GM21529 (cell line): ENCODE results near the gene LRRK1.

Source experiments
- ATAC-seq: cut with Tn5 transposase; IDR thresholded peaks from one replicate; pipeline ENCODE4 v1.9.1; 2021; ENCODE audit not compliant: unreplicated experiment

LRRK1 gene

DNA sequence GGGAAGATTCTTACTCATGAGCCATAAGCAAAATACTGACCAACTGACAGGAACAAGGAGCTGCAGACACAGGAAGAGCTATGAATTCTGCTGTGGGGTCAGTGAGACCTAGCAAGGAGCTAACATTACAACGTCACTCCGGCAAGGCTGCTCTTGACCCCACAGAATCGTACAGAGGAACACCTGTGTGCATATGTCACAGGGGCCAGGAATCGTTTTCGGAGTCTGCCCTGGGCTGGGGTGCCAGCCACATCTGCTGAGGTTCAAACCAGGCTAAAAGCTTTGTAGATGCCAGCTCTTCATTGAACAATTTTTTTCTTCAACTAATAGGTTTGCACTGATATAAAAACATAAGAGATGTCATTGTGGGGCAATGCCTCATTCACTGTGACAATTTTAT lies 82.6 kb downstream of the LRRK1 start:
- no peak for ATAC-seq

DNA sequence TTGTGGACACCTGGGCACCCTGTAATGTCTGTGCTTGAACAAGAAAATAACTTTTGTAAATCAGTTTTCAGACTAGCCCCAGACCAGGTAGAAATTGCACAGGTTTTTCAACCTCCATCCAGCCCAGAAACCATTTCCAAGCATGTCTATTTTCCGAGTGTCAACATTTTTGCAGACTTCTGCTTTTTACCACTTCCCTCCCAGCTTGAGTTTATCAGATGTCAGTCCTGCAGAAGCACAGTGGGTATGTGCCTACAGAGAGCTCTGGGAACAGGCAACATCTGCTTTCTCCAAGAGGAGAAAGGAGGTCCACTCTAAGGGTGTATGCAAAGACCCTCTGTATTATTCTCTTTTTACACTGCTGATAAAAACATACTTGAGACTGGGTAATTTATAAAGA lies 83.9 kb downstream of the LRRK1 start:
- ATAC-seq, result no peak

DNA sequence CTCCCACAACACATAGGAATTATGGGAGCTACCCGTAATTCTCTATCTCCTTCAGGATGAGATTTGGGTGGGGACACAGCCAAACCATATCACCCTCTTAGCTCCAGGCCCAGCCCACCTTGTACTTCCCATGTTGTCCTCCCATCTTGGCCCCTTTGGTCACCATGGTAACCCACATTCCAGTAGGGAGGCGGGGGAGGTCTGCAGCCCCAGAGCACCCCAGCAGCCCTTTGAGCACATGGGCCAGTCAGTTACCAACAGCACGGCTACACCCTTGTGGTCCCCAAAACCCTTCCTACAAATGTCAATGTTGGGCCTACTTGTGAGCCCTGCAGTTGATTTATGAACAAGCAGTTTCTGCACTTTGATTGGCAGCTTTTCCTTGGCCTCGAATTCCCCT lies 84.5 kb downstream of the LRRK1 start:
- ATAC-seq, result no peak

DNA sequence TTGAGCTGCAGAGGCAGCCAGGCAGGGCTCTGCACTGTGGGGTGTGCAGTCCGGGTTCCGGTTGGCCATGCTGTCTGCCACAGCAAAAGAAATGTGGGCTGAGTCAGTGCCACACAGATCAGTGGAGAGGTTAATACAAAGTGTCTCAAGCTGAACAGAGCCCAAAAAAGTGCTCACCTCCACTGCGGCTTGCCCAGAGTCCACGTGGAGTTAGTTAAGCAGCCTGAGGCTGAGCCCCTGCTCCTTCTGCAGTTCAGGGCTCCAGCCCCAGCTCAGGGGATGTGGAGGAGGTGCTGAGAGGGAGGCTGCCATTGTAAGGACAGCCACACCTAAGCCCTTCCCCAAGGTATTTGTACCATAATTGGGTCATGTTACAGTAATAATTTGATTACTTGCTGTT lies 85.3 kb downstream of the LRRK1 start:
- ATAC-seq, result no peak

DNA sequence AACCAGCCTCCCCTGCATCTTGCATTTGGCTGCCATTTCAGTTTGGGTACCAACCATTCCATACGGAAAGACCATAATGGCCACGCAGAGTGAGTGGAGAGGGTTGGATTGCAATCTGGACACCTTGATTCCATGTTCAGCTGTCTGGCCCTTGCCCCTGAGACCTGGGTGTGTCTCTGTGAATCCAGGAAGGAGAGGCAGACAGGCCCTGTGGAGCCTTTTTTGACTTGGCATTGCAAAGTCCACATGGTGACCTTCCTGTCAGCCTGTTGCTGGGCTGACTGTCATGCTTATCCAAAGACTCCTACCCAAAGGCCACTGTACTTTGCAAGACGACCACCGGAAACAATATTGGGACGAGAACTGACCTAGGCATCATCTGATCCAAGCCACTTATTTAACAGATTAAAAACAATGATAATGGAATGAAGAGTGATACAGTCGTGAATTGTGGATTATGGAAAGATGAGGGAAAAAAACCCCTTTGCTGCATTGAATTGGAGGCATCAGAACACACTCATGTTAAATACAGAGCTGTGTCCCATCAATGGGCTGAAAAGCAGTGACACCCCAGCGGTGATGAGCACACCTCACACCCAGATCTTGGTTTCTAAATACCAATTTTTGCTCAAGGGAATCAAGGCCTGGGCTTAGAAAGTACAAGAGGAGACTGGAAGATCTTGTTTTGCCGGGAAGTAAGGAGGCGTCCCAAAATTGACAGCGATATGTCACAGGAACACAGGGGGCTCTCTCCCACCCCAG lies 86.0 kb downstream of the LRRK1 start:
- no peak for ATAC-seq

DNA sequence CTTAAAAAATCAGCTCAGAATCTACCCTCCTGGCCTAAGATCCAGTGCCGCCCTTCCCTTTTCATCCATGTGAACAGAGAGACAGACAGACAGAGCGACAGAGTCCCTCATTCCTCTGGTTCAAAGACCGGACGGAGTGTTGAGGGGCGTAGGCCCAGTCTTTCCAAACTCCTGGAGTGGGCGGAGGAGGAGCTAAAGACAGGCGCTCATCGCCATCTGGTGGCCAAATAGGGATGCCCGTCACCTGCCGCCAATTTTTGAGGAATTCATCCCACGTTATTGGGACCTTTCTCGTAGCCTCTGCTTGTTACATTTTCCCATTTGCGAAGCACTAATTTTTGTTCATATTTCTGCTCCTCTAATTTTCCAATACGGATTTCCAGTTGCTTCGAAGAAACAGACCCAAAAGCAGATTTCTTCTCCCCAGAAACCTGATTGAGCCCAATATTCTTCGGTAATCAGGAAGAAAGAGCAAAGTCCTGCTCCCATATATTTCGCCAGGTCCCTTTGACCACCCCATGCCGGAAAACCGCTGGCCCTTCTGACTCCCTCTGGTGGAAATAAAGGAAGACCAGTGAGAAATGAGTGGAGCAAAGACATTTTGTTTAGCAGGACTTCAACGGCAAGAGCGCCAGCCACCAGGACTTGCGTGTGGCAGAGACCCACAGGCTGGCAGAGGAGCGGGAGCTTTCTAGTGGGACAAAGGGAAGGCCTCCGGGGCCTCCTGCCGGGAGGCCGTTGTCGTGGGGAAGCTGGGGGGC lies 88.0 kb downstream of the LRRK1 start:
- ATAC-seq, result peak; percentile 52

DNA sequence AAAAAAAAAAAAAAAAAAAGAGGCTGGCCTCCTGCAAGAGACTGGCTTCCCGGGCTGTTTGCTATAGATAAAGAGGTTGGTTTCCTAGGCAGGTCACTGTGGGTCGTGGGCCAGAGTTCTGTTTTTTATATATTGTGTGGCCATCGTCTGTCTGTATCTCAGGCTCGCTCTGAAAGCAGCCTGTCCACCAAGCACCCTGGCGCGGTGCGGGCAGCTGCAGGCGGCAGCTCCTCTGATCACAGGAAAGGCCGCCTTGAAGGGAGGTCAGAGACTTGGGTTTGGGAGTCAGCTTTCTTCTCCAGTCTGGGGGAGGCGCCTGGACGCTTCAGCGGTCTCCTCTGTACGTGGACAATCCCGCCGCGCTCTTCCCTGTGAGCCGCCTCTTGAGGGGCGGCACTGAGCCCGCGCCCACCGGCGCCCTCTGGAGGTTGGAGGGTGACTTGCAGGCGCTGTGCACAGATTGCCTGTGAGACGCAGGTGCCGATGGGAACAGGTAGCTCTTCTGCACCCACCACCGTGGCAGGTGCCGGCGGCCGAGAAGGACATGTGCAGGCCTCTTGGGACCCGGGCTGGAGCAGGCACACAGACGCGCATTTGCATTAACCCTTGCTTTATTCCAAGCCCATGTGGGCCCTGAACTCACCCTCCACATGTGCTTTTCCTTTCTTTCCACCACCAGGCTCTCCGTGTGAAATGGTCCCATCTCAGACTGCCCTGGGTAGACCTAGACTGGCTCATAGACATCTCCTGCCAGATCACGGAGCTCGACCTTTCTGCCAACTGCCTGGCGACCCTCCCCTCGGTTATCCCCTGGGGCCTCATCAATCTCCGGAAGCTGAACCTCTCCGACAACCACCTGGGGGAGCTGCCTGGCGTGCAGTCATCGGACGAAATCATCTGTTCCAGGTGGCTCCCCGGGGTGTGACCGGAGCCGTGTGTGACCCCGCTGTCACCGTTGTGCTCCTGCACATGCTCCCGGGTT lies 89.3 kb downstream of the LRRK1 start:
- ATAC-seq, result peak; percentile 82

DNA sequence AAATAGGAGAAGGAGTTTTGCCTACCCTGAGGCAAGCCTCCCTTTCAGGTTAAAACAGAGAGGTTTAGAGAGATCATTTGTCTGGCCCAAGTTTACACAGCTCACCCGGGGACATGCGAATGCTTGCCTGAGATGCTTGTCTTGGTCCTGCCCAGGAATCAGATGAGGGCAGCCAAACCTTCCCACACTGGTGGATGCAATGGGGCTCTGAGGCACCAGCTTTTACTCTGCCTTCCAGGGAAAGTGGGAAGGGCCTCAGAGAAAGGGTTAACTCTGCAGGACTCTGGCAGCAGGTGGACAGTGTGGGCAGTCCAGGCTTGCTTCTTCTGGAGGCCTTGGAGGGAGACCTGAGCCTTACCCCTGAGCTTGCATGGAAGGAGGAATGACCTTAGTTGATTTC lies 90.0 kb downstream of the LRRK1 start:
- ATAC-seq, result no peak

DNA sequence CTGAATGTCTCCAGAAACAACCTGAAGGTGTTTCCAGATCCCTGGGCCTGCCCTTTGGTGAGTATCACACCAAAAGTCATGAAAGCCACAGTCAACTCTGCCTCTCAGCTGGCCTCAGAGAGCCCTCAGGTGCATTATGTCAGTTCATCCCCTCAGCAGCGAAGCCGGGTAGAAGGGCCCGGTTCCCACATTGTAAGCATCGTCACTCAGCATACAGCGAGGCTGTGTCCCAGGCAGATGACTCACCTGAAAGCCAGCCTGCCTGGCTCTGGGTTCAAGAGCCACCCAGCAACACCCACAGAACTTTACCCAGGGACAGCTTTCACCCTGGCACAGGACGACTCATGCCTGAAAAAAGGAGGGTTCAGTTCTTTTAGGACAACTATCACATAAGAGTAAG lies 91.6 kb downstream of the LRRK1 start:
- ATAC-seq, result no peak

DNA sequence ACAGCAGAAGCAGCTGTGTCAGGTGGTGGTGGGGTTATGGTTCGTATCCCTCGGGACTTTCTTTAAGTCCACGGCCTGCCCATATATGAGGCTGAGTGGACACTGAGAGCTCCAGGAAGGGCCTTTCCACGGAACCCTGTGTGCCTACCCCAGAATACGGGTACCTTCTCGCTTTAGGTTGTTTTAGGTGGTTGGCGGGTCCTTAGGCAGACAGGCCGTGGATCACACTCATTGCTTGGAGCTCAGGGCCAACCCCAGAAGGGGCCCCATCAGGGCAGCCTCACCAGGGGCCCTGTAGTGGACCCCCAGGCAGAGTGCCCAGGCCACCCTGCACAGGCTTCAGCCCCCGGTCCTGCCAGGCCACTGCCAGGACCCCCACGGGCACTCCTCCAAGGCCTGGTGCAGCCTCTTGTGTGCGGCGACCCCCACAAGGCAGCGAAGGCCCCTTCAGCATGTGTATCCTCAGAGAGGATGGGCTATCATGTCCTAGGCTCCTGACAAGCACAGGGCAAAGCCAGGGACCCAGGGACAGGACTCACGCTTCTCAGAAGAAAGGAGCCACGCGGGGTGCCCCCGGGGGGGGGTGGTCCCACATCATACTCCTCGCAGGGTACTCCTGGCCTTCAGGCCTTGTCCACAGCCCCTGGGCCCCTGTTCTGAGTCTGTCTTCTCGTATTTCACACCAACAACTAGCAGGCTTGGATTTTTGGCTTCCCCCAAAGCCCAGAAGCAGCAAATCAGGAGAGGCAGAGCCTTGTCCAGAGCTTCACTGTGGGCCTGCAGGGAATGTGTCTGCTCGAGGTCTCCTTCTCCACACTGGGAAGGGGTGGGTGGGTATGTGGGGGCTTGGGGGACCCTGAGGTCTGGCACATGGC lies 93.4 kb downstream of the LRRK1 start:
- no peak for ATAC-seq

DNA sequence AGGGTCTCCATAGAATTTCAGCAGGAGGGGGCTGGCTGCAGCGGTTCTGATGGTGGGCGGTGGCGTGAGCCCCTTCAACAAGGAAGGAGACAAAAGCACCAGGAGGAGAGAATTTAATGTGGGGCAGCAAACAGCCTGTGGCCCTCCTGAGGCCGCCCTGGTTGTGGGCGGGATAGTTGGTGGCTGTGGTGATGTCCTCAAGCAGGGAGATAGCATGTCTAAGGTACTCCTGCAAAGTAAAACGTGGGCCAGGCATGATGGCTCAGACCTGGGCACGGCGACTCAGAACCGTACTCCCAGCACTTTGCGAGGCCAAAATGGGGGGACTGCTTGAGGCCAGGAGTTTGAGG lies 94.0 kb downstream of the LRRK1 start:
- ATAC-seq, result no peak

DNA sequence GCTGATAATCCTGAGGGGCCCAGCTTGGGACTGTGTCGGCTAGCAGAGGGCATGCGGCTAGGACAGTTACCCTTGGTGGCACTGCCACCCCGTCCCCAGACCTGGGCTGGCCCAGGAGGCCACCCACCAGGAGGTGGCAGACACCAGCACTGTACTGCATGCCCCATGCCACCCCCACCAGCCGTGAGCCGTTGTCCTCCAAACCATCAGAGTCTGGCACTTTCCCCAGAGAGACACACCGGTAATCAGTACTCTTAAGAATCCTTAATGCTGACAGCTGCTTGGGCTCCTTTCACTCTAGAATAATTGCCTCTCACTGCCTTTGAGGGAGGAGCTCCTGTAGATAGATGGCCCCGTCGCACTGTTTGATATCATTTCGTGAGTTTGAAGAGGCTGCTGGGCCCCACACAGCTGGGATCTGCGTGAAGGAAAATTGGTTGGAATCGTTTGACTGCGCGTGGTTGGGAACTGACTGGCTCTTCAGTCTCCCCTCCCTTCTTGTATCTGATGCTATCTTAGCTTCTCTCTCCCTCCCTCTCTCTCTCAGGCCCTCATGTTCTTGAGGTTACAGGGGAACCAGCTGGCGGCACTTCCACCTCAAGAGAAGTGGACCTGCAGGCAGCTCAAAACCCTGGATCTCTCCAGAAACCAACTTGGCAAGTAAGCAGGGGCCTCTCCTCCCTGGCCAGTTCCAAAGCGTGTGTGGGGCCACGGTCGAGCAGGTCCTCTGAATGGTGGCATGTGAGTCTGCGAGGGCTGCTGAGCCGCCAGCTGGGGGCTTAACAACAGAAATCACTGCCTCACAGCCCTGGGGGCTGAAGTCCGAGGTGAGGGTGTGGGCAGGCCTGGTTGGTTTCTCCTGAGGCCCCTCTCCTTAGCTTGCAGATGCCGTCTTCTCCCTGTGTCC lies 94.9 kb downstream of the LRRK1 start:
- ATAC-seq, result no peak

DNA sequence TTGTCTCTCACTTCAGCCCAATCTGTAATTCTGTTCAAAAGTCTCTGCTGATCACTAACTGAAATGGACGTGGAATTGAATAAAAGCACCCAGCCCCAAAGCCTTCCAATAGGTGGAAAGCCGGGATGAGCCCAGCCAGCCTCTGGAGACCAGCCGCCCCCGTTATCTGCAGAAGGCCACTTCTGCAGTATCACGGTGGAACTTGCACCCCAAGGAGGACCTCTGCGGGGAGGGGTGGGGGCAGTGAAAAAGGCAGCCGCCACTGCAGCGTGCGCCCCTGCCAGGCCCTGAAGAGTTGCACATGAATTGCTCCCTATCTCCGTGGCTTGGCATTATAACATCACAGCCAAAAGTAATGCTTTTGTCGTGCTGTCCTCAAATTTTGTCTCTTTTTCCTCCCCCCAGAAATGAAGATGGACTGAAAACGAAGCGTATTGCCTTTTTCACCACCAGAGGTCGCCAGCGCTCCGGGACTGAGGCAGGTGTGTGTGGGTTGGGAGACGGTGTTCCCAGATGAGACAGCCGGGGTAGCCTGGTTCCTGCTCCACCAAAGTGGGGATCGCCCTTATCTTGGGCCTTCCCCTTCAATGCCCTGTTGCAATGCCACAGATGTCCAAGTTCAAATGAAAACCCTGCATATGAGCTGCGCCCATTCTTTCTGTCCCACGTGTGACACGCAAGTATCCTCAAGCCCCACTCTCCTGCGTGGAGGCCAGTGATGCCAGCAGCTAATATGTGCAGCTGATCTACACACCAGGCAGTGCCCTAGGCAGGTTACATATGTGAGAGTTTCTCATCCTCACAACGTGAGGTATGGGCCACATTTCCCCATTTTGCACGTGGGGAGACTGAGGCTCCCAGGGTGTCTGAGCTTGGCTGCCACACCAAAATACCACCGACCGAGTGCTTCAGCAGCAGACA lies 96.0 kb downstream of the LRRK1 start:
- no peak for ATAC-seq

DNA sequence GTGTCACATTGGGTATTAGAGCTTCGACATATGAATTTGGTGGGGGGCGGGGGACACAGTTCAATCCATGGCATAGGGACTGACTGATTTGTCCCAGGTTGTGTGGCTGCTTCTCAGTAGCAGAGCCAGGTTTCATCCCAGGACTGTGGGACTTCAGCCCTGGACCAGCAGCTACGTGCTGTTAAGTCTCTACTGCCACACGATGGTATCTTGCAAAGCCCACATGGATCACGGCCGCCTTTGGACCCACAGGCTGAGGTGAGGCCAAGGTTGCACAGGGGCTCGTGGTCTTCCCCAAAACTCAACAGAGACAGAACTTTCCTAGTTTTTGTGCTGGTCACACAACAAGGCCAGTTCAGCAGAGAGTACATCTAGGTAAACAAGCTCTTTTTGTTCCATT lies 97.4 kb downstream of the LRRK1 start:
- no peak for ATAC-seq

DNA sequence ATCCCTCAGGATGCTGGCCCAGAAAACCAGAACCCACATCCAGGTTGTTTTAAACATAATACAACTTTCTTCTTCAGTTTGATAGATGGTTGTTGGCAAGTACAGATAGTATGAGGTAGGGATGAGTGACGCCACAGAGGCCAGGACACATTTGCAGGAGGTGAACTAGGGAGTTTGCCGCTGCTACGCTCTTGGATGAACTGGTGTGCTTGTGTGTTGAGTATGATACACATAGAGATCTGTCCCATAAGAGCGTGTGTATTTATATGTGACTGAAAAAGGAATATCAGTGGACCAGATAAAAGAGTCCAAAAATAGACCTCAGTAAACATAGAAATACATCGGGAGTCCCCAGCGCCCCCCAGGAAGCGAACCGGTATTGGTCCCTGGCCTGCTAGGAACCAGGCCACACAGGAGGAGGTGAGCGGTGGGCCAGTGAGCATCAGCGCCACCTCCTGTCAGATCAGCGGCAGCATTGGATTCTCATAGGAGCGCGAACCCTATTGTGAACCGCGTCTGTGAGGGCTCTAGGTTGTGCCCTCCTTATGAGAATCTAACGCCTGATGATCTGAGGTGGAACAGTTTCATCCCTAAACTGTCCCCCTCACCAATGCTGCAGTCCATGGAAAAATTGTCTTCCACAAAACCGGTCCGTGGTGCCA lies 98.1 kb downstream of the LRRK1 start:
- no peak for ATAC-seq

DNA sequence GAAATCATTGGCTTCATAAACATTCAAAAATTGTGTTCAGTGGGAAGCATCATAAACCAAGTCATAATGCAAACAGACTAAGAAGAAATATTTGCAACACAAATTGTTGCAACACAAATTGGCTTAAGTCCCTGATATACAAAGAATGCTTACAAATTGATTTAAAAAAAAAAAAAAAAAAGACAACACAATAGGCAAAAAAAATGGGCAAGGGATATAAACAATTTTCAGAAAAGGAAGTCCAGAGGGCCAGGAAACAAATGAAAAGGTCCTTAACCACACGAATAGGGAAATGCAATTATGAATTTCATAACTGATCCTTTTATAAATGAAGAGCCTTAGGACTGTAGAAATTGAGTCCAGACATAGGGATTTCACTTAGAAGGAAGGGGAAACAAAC lies 98.9 kb downstream of the LRRK1 start:
- no peak for ATAC-seq

DNA sequence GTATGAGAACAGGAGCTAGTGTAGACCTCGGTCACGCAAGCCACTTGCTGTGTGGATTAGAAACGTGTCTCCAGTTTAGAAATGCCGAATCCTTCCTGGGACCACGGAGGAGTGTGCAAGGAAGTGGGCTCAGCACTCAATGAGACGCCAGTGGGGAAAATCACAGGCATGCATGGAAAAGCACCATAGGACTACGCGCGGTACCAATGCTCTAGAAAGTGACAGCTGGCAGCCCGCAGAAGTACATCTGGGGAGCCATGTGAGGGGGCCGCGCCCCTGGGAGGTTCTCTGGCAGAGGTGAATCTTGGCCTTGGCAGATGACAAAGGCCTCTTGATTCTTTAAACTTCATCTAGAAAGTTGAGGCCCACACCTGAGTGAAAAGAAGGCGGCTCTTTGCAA lies 99.3 kb downstream of the LRRK1 start:
- no peak for ATAC-seq

DNA sequence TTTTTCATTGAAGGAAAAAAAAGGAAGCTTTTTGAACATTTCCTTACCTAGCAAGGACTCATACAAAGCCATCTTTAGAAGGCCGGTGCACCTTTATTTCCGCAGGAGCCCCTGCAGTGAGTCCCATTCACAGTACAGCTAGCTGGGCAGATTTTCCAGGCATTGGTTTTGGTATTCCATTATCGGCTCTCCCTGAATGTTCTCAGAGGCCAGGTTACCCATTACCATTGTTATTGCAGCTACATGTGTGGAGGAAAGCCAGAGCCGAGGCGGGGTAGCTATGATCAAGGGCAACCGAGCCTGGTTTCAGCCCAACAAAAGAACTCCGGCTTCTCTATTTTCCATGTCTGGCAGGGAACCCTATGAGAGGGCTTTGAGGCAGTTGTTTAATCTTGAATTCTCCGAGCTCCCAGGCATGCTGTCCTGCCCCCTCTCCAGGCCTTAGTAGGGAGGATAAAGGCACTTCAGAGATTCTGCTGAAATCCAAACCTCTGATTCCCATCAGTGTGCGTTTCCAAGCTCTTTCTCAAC lies 100.3 kb downstream of the LRRK1 start:
- no peak for ATAC-seq
